ENCODE data around the gene NPTN.

NPTN gene

GRCh38 chr15:73517566-73517965 lies 115.6 kb downstream of the NPTN start:
- peak in 1 of 3 donors; percentile 5 for DNase-seq

GRCh38 chr15:73515527-73515926 lies 117.7 kb downstream of the NPTN start:
- DNase-seq = no peak
